Panc1 (cell line): ENCODE data around the gene SLC4A5.

Experiments
- CTCF ChIP-seq: fragments of 450-650 bp; IDR thresholded peaks from 2 replicates; pipeline ENCODE4 v1.5.1; 2017; ENCODE audit warnings: mild to moderate bottlenecking
- POLR2AphosphoS5 ChIP-seq: IDR thresholded peaks from 2 replicates; pipeline ENCODE4 v1.6.1; 2012; ENCODE audit warnings: mild to moderate bottlenecking, low read depth, low read length, moderate library complexity
- REST ChIP-seq, 2 experiments: IDR thresholded peaks; 2 replicates each; pipeline ENCODE4 v1.6.1; 2011 to 2012; ENCODE audit warnings: low read depth in 2 of 2, control low read depth in 1 of 2, low read length in 1 of 2, mild to moderate bottlenecking in 1 of 2, moderate library complexity in 1 of 2; ENCODE audit not compliant: insufficient read depth in 1 of 2
- SIN3A ChIP-seq: IDR thresholded peaks from 2 replicates; pipeline ENCODE4 v1.6.1; 2012; ENCODE audit warnings: low read depth, mild to moderate bottlenecking, low read length, moderate library complexity, borderline replicate concordance; ENCODE audit not compliant: insufficient read depth
- TCF7L2 ChIP-seq: IDR thresholded peaks from 2 replicates; pipeline ENCODE4 v1.6.1; 2011; ENCODE audit warnings: mild to moderate bottlenecking, low read depth, low read length, inconsistent platforms

GRCh38 chr2:74177696-74178095 is 165.5 kb downstream of the SLC4A5 start:
- TF ChIP-seq CTCF = no peak
- TF ChIP-seq POLR2AphosphoS5 = no peak
- no peak for TF ChIP-seq REST (IDR thresholded peaks at IDR 0.05; ENCODE audit: insufficient read depth in 1 of 2, low read depth in 2 of 2, low read length in 1 of 2)
- TF ChIP-seq SIN3A = no peak
- TF ChIP-seq TCF7L2 = no peak
